ENCODE results near the gene TLDC2.

The TLDC2 gene

GRCh38 chr20:36941401-36941835, 65.5 kb downstream of the TLDC2 start:
- in situ Hi-C loops (cut with HindIII; ENCODE audit: low sequenced_read_pairs), result no loop called here
